Measurements from ENCODE around the gene G3BP2. TPM values are rescaled to one million over a fixed set of nuclear protein-coding genes. Genes with fewer than 3 reads are reported as not detected.

Gene G3BP2
- total RNA-seq, 6 donors from 2014 or later, result 42.8 to 121 (median 97.1) TPM

DNA sequence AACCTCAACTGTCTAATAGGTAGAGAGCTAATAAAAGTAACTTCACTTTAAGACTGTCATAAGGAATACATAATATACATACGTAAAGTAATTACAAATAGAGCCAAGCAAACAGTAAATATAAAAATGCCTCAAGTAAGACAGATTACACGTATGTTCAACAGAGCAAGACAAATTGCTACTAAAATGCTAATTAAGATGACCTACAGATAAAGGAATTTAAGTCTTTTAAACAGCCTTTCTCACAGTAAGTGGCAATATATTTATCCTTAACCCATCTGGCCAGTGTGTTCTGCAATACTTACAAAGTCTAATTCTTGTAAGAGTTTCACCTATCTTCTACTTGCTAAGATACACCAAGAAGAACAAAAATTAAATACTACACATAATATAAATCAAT is 12.7 kb downstream of the G3BP2 start:
- TF ChIP-seq POLR2AphosphoS5 (IDR thresholded peaks at IDR 0.05) (no peak), EP300 (IDR thresholded peaks at IDR 0.05) (no peak), POLR2A (IDR thresholded peaks at IDR 0.05) (no peak), CTCF (IDR thresholded peaks at IDR 0.05) (no peak)
- no peak for ATAC-seq (ENCODE audit: low FRiP score in 2 of 2)
- Histone ChIP-seq H3K36me3 (peaks cover 2 to 51% (median 13%) of the 10 kb centered on the region in 4 donors), H3K9me3 (no peaks in the 10 kb centered on the region), H3K4me1 (peaks cover 4 to 15% (median 11%) of the 10 kb centered on the region in 4 donors), H3K27me3 (no peaks in the 10 kb centered on the region), H3K27ac (no peak overlapping the region), H3K4me3 (no peak overlapping the region)
- 90 to 91% methylated on average over 2 of the region's 2 CpGs for WGBS, 2 donors
- DNase-seq, result no peak

DNA sequence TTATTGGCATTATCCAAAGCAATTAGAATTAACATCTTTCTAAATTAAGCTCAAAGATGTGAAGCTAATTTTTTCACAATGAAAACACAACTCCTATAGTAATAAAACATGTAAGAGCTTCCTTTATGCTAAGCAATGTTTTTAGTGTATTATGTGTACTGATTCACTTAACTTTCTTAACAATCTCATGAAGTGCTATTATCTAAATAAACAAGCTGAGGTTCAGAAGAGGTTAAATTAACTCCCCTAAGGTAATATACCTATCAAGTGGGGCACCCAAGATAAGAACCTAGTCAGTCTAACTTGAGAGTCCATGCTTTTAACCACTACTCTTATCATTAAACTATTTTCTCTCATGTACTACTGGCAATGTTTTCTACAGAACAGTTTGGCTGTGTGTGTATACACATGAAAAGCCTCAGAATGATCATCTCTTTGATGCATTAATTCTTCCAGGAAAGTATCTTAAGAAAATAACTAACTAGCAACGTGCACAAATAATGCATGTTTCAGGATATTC is 13.6 kb downstream of the G3BP2 start:
- peaks cover 8 to 61% (median 18%) of the 10 kb centered on the region in 4 donors for H3K36me3 ChIP-seq
- H3K4me1 ChIP-seq, result peaks cover 4 to 17% (median 8%) of the 10 kb centered on the region in 4 donors

GRCh38 chr4:75658876-75659275 is 14.3 kb downstream of the G3BP2 start:
- no peaks in the 10 kb centered on the region for H3K9me3 ChIP-seq
- H3K36me3 ChIP-seq, result peaks cover 8 to 67% (median 22%) of the 10 kb centered on the region in 4 donors
- peaks cover 4 to 23% (median 7%) of the 10 kb centered on the region in 4 donors for H3K4me1 ChIP-seq
- DNase-seq (no peak), ATAC-seq (ENCODE audit: low FRiP score in 2 of 2) (no peak)
- no peak overlapping the region for H3K4me3 ChIP-seq
- 83 to 92% methylated on average over 4 of the region's 4 CpGs for WGBS, 2 donors
- H3K27me3 ChIP-seq, result no peaks in the 10 kb centered on the region
- TF ChIP-seq EP300 (IDR thresholded peaks at IDR 0.05) (no peak), POLR2A (IDR thresholded peaks at IDR 0.05) (no peak), CTCF (IDR thresholded peaks at IDR 0.05) (no peak), POLR2AphosphoS5 (IDR thresholded peaks at IDR 0.05) (no peak)
- H3K27ac ChIP-seq, result no peak overlapping the region

More for the DNA sequence above, 13.6 kb downstream of the G3BP2 start:
- Histone ChIP-seq H3K27me3 (no peaks in the 10 kb centered on the region), H3K9me3 (no peaks in the 10 kb centered on the region), H3K27ac (no peak overlapping the region), H3K4me3 (no peak overlapping the region)
- TF ChIP-seq CTCF (IDR thresholded peaks at IDR 0.05) (no peak), POLR2A (IDR thresholded peaks at IDR 0.05) (no peak), POLR2AphosphoS5 (IDR thresholded peaks at IDR 0.05) (no peak), EP300 (IDR thresholded peaks at IDR 0.05) (no peak)
- ATAC-seq (ENCODE audit: low FRiP score in 2 of 2), result no peak
- WGBS, 2 donors, result 77 to 87% methylated on average over 1 of the region's 1 CpG
- DNase-seq, result no peak

DNA sequence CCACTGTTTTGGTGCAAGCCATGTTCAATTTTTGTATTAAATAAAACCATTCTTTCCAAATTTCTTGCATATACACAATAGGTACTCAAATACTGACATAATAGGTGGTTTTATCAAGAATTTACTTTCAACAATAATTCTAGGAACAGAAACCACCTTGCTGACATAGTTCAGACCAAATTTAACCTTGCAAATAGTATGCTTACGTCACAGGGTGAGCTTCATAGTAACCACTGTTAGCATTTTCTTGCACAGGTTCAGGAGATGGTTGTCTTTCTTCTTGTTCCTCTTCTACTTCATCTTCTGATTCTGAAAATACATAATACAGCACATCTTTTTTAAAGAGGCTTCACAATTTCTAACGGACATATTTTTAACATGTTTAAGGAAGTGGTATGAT is 17.6 kb downstream of the G3BP2 start:
- no peak for TF ChIP-seq CTCF (IDR thresholded peaks at IDR 0.05)
- 79 to 80% methylated on average over 2 of the region's 2 CpGs for WGBS, 2 donors
- ATAC-seq (ENCODE audit: low FRiP score in 2 of 2) (no peak), DNase-seq (no peak)
- Histone ChIP-seq H3K9me3 (no peaks in the 10 kb centered on the region), H3K4me3 (no peak overlapping the region), H3K27me3 (no peaks in the 10 kb centered on the region), H3K4me1 (peaks cover 4 to 27% (median 10%) of the 10 kb centered on the region in 4 donors), H3K27ac (no peak overlapping the region), H3K36me3 (peaks cover 8 to 84% (median 17%) of the 10 kb centered on the region in 4 donors)

DNA sequence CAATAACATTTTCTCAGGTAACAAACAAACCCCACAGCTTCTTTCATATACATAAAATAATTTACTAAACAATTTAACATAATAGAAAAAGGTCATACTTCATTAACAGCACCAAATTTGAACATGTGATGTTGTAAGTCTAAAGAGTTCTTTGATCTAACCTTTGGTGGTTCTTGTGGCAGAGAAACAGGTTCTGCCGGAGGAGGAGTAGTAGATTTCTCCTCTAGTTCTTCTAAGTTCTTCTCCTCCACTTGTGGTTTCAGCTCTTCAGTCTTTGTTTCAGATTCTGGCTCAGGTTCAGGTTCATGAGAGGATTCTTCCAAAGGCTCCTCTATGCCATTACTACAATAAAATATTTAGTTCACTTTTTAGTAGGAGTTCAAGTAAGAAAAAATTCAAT is 18.3 kb downstream of the G3BP2 start:
- Histone ChIP-seq H3K36me3 (peaks cover 8 to 86% (median 17%) of the 10 kb centered on the region in 4 donors), H3K4me3 (no peak overlapping the region), H3K9me3 (no peaks in the 10 kb centered on the region), H3K27me3 (no peaks in the 10 kb centered on the region), H3K4me1 (peaks cover 3 to 23% (median 9%) of the 10 kb centered on the region in 4 donors), H3K27ac (peak overlapping the region in 1 of 4 donors; percentile 30)
- WGBS, 2 donors, result 57 to 83% methylated on average over 1 of the region's 1 CpG
- ATAC-seq (ENCODE audit: low FRiP score in 2 of 2) (no peak), DNase-seq (no peak)
- TF ChIP-seq EP300 (IDR thresholded peaks at IDR 0.05) (no peak), CTCF (IDR thresholded peaks at IDR 0.05) (no peak), POLR2A (IDR thresholded peaks at IDR 0.05) (no peak), POLR2AphosphoS5 (IDR thresholded peaks at IDR 0.05) (no peak)
